ENCODE data around the gene NTM.

Gene NTM

GRCh38 chr11:132084433-132084832 lies 714.0 kb downstream of the NTM start:
- no peaks in the 10 kb centered on the region for H3K4me1 ChIP-seq (ENCODE audit: control insufficient read depth in 1 of 2, insufficient read depth in 2 of 2, low read length in 2 of 2)
- no peaks in the 10 kb centered on the region for H3K27me3 ChIP-seq (ENCODE audit: control insufficient read depth in 1 of 2, insufficient read depth in 2 of 2, low read length in 2 of 2)
- H3K9ac ChIP-seq (ENCODE audit: low read depth in 1 of 2, low read length in 2 of 2): no peak overlapping the region
- H3K9me3 ChIP-seq (ENCODE audit: control insufficient read depth in 1 of 2, low read length in 2 of 2): peaks cover 24 to 37% of the 10 kb centered on the region in 2 donors
- H3K36me3 ChIP-seq (ENCODE audit: control insufficient read depth in 1 of 2, insufficient read depth in 2 of 2, low read length in 2 of 2): no peaks in the 10 kb centered on the region
- H3K27ac ChIP-seq (ENCODE audit: low read depth, low read length): no peak overlapping the region
- H3K4me3 ChIP-seq (ENCODE audit: low read depth in 1 of 2, low read length in 2 of 2): no peak overlapping the region

- no peaks in the 10 kb centered on the region for H3K36me3 ChIP-seq (ENCODE audit: control insufficient read depth in 1 of 2, insufficient read depth in 2 of 2, low read length in 2 of 2)
- H3K4me1 ChIP-seq (ENCODE audit: control insufficient read depth in 1 of 2, insufficient read depth in 2 of 2, low read length in 2 of 2): no peaks in the 10 kb centered on the region
- H3K27me3 ChIP-seq (ENCODE audit: control insufficient read depth in 1 of 2, insufficient read depth in 2 of 2, low read length in 2 of 2): no peaks in the 10 kb centered on the region
- H3K9me3 ChIP-seq (ENCODE audit: control insufficient read depth in 1 of 2, low read length in 2 of 2): peaks cover 22 to 35% of the 10 kb centered on the region in 2 donors
- no peak overlapping the region for H3K4me3 ChIP-seq (ENCODE audit: low read depth in 1 of 2, low read length in 2 of 2)
- no peak overlapping the region for H3K27ac ChIP-seq (ENCODE audit: low read depth, low read length)
- H3K9ac ChIP-seq (ENCODE audit: low read depth in 1 of 2, low read length in 2 of 2): no peak overlapping the region
Measured at GRCh38 chr11:132087148-132087547, 716.7 kb downstream of the NTM start.

DNA sequence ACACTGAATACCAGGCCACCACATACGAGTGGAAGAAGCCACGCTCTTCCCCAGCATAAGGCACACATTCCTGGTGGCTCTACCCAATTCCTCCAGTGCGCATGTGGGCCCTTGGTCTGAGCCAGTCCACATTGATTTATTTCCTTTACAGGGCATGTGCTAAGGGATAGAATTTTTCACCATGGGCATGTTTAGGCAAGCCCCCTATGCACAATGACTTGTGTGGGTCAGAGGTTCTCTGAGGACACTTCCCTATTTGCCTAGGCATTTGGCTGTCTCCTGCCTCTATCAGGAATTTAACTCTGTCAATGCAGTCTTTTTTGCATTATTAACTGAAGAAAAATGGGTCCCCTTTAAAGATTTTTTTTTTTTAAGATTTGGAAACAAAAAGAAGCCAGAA lies 718.1 kb downstream of the NTM start:
- Histone ChIP-seq H3K27me3 (ENCODE audit: control insufficient read depth in 1 of 2, insufficient read depth in 2 of 2, low read length in 2 of 2) (no peaks in the 10 kb centered on the region), H3K9me3 (ENCODE audit: control insufficient read depth in 1 of 2, low read length in 2 of 2) (peaks cover 22 to 31% of the 10 kb centered on the region in 2 donors), H3K4me1 (ENCODE audit: control insufficient read depth in 1 of 2, insufficient read depth in 2 of 2, low read length in 2 of 2) (no peaks in the 10 kb centered on the region), H3K4me3 (ENCODE audit: low read depth in 1 of 2, low read length in 2 of 2) (no peak overlapping the region), H3K36me3 (ENCODE audit: control insufficient read depth in 1 of 2, insufficient read depth in 2 of 2, low read length in 2 of 2) (no peaks in the 10 kb centered on the region), H3K27ac (ENCODE audit: low read depth, low read length) (no peak overlapping the region), H3K9ac (ENCODE audit: low read depth in 1 of 2, low read length in 2 of 2) (no peak overlapping the region)

- H3K27ac ChIP-seq (ENCODE audit: low read depth, low read length): no peak overlapping the region
- H3K27me3 ChIP-seq (ENCODE audit: control insufficient read depth in 1 of 2, insufficient read depth in 2 of 2, low read length in 2 of 2): no peaks in the 10 kb centered on the region
- H3K4me1 ChIP-seq (ENCODE audit: control insufficient read depth in 1 of 2, insufficient read depth in 2 of 2, low read length in 2 of 2): no peaks in the 10 kb centered on the region
- no peak overlapping the region for H3K4me3 ChIP-seq (ENCODE audit: low read depth in 1 of 2, low read length in 2 of 2)
- H3K9ac ChIP-seq (ENCODE audit: low read depth in 1 of 2, low read length in 2 of 2): no peak overlapping the region
- H3K36me3 ChIP-seq (ENCODE audit: control insufficient read depth in 1 of 2, insufficient read depth in 2 of 2, low read length in 2 of 2): no peaks in the 10 kb centered on the region
- no peaks in the 10 kb centered on the region for H3K9me3 ChIP-seq (ENCODE audit: control insufficient read depth in 1 of 2, low read length in 2 of 2)
Measured at GRCh38 chr11:132093536-132094259, 723.3 kb downstream of the NTM start.

DNA sequence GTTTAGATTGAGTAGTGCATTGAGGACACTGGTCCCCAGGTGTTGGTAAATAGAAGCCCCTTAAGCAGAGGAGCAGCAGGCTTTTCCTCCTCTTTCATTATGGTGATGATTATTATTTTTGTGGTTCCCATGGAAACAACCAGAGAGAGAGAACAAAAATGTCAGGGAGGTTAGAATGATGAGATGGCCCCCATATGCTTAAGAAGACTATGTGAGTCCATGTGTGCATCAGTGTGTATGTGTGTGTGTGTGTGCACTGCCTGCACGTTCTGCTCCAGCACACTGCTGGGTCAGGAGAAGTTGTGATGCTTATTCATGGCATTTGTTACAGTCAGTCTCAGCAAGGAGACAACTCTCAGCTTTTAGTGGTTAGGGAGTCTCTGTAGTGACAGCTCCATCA lies 724.2 kb downstream of the NTM start:
- H3K27me3 ChIP-seq (ENCODE audit: control insufficient read depth in 1 of 2, insufficient read depth in 2 of 2, low read length in 2 of 2): no peaks in the 10 kb centered on the region
- no peaks in the 10 kb centered on the region for H3K4me1 ChIP-seq (ENCODE audit: control insufficient read depth in 1 of 2, insufficient read depth in 2 of 2, low read length in 2 of 2)
- H3K9ac ChIP-seq (ENCODE audit: low read depth in 1 of 2, low read length in 2 of 2): no peak overlapping the region
- H3K27ac ChIP-seq (ENCODE audit: low read depth, low read length): no peak overlapping the region
- H3K9me3 ChIP-seq (ENCODE audit: control insufficient read depth in 1 of 2, low read length in 2 of 2): no peaks in the 10 kb centered on the region
- no peak overlapping the region for H3K4me3 ChIP-seq (ENCODE audit: low read depth in 1 of 2, low read length in 2 of 2)
- no peaks in the 10 kb centered on the region for H3K36me3 ChIP-seq (ENCODE audit: control insufficient read depth in 1 of 2, insufficient read depth in 2 of 2, low read length in 2 of 2)

- no peaks in the 10 kb centered on the region for H3K27me3 ChIP-seq (ENCODE audit: control insufficient read depth in 1 of 2, insufficient read depth in 2 of 2, low read length in 2 of 2)
- no peaks in the 10 kb centered on the region for H3K9me3 ChIP-seq (ENCODE audit: control insufficient read depth in 1 of 2, low read length in 2 of 2)
- H3K36me3 ChIP-seq (ENCODE audit: control insufficient read depth in 1 of 2, insufficient read depth in 2 of 2, low read length in 2 of 2): no peaks in the 10 kb centered on the region
- H3K4me3 ChIP-seq (ENCODE audit: low read depth in 1 of 2, low read length in 2 of 2): no peak overlapping the region
- H3K27ac ChIP-seq (ENCODE audit: low read depth, low read length): no peak overlapping the region
- H3K9ac ChIP-seq (ENCODE audit: low read depth in 1 of 2, low read length in 2 of 2): no peak overlapping the region
- H3K4me1 ChIP-seq (ENCODE audit: control insufficient read depth in 1 of 2, insufficient read depth in 2 of 2, low read length in 2 of 2): no peaks in the 10 kb centered on the region
Measured at GRCh38 chr11:132095230-132096131, 725.1 kb downstream of the NTM start.

DNA sequence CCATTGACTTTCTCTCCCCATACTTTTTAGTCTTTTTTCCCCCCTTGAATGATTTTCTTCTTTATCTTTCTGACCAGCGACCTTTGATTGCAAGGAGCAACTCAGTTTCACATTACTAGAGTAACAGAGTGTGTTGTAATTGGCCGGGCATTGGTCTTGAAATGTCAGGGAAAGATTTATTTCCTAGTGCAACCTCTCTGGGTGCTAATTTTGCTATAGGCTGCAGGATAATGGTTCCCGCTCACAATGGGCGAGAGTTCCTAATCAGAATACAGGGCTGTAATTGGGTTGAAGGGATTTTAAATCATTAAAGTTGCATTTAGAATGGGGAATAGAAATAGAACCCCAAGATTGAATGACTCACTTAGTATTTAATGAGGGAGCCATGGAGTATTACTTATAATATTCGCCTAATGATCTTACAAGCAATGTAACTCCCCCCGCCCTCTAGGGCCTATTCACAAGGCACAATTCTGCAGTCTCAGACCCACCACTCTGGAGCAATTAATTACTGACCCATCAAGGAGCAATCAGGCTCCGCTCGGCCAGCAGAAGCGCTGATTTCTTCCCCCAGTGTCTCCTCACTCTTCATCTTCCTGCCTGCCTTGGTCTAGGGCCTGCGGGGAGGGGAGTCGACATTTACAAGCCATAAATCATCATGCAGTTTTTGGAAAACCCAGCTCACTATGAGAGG lies 725.9 kb downstream of the NTM start:
- Histone ChIP-seq H3K4me3 (ENCODE audit: low read depth in 1 of 2, low read length in 2 of 2) (no peak overlapping the region), H3K27me3 (ENCODE audit: control insufficient read depth in 1 of 2, insufficient read depth in 2 of 2, low read length in 2 of 2) (no peaks in the 10 kb centered on the region), H3K27ac (ENCODE audit: low read depth, low read length) (no peak overlapping the region), H3K36me3 (ENCODE audit: control insufficient read depth in 1 of 2, insufficient read depth in 2 of 2, low read length in 2 of 2) (no peaks in the 10 kb centered on the region), H3K9ac (ENCODE audit: low read depth in 1 of 2, low read length in 2 of 2) (no peak overlapping the region), H3K9me3 (ENCODE audit: control insufficient read depth in 1 of 2, low read length in 2 of 2) (no peaks in the 10 kb centered on the region), H3K4me1 (ENCODE audit: control insufficient read depth in 1 of 2, insufficient read depth in 2 of 2, low read length in 2 of 2) (no peaks in the 10 kb centered on the region)

GRCh38 chr11:132099692-132100091 lies 729.3 kb downstream of the NTM start:
- Histone ChIP-seq H3K9me3 (ENCODE audit: control insufficient read depth in 1 of 2, low read length in 2 of 2) (no peaks in the 10 kb centered on the region), H3K27me3 (ENCODE audit: control insufficient read depth in 1 of 2, insufficient read depth in 2 of 2, low read length in 2 of 2) (no peaks in the 10 kb centered on the region), H3K4me3 (ENCODE audit: low read depth in 1 of 2, low read length in 2 of 2) (no peak overlapping the region), H3K27ac (ENCODE audit: low read depth, low read length) (no peak overlapping the region), H3K36me3 (ENCODE audit: control insufficient read depth in 1 of 2, insufficient read depth in 2 of 2, low read length in 2 of 2) (no peaks in the 10 kb centered on the region), H3K4me1 (ENCODE audit: control insufficient read depth in 1 of 2, insufficient read depth in 2 of 2, low read length in 2 of 2) (no peaks in the 10 kb centered on the region), H3K9ac (ENCODE audit: low read depth in 1 of 2, low read length in 2 of 2) (no peak overlapping the region)

- Histone ChIP-seq H3K27me3 (ENCODE audit: control insufficient read depth in 1 of 2, insufficient read depth in 2 of 2, low read length in 2 of 2) (no peaks in the 10 kb centered on the region), H3K36me3 (ENCODE audit: control insufficient read depth in 1 of 2, insufficient read depth in 2 of 2, low read length in 2 of 2) (no peaks in the 10 kb centered on the region), H3K9me3 (ENCODE audit: control insufficient read depth in 1 of 2, low read length in 2 of 2) (no peaks in the 10 kb centered on the region), H3K4me1 (ENCODE audit: control insufficient read depth in 1 of 2, insufficient read depth in 2 of 2, low read length in 2 of 2) (no peaks in the 10 kb centered on the region), H3K4me3 (ENCODE audit: low read depth in 1 of 2, low read length in 2 of 2) (no peak overlapping the region), H3K9ac (ENCODE audit: low read depth in 1 of 2, low read length in 2 of 2) (no peak overlapping the region), H3K27ac (ENCODE audit: low read depth, low read length) (no peak overlapping the region)
Measured at GRCh38 chr11:132100583-132100982, 730.2 kb downstream of the NTM start.

GRCh38 chr11:132101881-132102280 lies 731.5 kb downstream of the NTM start:
- Histone ChIP-seq H3K4me1 (ENCODE audit: control insufficient read depth in 1 of 2, insufficient read depth in 2 of 2, low read length in 2 of 2) (no peaks in the 10 kb centered on the region), H3K9ac (ENCODE audit: low read depth in 1 of 2, low read length in 2 of 2) (no peak overlapping the region), H3K27ac (ENCODE audit: low read depth, low read length) (no peak overlapping the region), H3K36me3 (ENCODE audit: control insufficient read depth in 1 of 2, insufficient read depth in 2 of 2, low read length in 2 of 2) (no peaks in the 10 kb centered on the region), H3K4me3 (ENCODE audit: low read depth in 1 of 2, low read length in 2 of 2) (no peak overlapping the region), H3K9me3 (ENCODE audit: control insufficient read depth in 1 of 2, low read length in 2 of 2) (no peaks in the 10 kb centered on the region), H3K27me3 (ENCODE audit: control insufficient read depth in 1 of 2, insufficient read depth in 2 of 2, low read length in 2 of 2) (no peaks in the 10 kb centered on the region)
